GM12874 (cell line): ENCODE results near the gene PRKAG1.

ENCODE experiments used
- CTCF ChIP-seq: IDR thresholded peaks from 2 replicates; pipeline ENCODE4 v1.5.1; 2011; ENCODE audit warnings: low read depth, mild to moderate bottlenecking, control low read depth, low read length, moderate library complexity; ENCODE audit not compliant: insufficient read depth

PRKAG1 gene

GRCh38 chr12:48960834-48961233, 57.7 kb downstream of the PRKAG1 start:
- no peak for TF ChIP-seq CTCF

GRCh38 chr12:48958049-48958388, 60.6 kb downstream of the PRKAG1 start:
- no peak for TF ChIP-seq CTCF

GRCh38 chr12:48957141-48958048, 61.2 kb downstream of the PRKAG1 start, which contains the start of gene ARF3:
Gene ARF3, minus strand, starts transcription at chr12:48957487. Its CDS starts 16,392 bp downstream, at chr12:48941095.
- TF ChIP-seq CTCF, result no peak

DNA sequence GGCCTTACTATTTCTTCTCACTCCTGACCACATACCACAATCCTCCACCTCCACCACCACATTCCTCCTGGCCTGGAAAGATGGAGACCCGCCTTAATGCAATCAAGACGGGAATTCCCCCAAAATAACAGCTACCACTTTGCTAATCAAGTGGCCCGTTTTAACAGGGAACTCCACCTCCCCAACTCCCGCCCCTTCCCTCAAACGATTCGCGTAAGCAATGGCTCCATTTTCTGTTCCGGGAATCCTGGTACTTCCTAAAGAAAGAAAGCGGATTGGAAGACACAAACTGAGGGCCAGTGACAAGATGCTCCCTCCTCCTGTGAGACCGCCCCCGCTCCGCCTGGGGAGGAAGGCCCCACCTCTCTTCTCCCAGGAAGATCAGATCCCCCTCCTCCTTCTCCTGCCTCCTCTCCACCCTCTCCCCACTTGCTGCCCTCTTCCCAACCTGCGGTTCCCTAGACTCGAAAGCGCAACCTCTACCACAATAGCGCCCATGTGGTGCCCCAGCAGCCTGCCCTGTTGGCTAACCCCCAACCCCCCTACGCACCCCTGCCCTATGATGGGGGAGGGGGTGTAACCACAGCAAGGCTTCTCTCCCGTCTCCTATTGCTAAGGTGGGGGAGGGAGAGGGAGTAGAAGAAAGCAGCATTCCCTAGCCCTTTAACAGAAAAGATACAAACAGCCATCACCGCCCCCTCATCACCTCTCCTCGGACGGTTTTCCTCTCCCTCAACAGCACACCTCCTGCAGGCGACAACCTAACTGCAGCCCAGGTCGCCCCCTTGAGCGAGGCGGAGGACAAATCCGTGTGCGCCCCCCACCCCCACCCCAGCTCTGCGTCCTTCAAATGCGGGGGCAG, 62.1 kb downstream of the PRKAG1 start:
- no peak; the same call in 1 of the 2 replicates for TF ChIP-seq CTCF

- no peak for TF ChIP-seq CTCF
Measured at GRCh38 chr12:48954841-48955501, 63.6 kb downstream of the PRKAG1 start.

DNA sequence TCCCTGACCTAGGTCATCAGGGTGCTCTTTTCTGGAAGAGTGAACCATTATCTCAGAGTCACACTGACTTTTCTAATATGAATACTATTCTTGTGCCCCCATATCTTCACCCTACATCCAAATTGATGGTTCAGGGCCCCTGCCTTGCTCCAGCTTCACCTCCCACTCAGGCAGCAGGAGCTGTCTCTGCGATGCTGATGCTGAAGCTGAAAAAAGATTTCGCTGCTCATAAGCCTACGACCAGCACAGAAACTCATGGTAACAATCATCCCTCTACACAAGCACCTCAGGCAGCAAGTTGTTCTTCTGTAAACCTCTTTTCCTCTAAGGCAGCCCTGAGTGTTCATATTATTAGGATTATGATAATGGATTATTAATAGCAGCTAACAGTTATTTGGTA, 64.5 kb downstream of the PRKAG1 start:
- no peak for TF ChIP-seq CTCF

DNA sequence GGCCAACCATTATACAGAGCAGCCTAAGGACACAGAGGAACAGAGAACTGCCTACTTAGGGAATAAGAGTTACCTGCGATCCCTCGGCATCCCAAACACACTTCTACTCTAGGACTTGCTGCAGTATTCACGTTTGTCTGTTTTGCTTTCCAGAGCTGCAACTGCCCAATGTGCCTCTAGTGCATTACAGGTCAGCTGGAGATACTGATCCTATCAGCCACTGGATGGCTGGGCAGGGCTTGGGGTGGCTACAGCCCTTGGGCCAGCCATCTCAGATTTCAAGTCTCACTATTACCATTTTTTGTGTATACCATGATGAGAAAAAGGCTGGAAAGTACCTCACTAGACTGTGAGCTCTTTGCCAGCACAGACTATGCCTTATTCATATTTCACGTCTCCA, 65.9 kb downstream of the PRKAG1 start:
- no peak for TF ChIP-seq CTCF
